DOHH2 (cell line): ENCODE data around the gene TMEM266.

ENCODE experiments used
- CTCF ChIP-seq: fragments of 200-600 bp; sonication (generic); IDR thresholded peaks from one replicate; pipeline ENCODE4 v1.5.1; 2014; ENCODE audit warnings: antibody characterized with exemption, mild to moderate bottlenecking, low read depth, low read length; ENCODE audit not compliant: poor library complexity, severe bottlenecking
- EZH2phosphoT487 ChIP-seq: fragments of 200-600 bp; sonication (generic); IDR thresholded peaks from 2 replicates; pipeline ENCODE4 v1.6.1; 2017; ENCODE audit warnings: borderline replicate concordance, mild to moderate bottlenecking, antibody characterized with exemption, low read length, moderate library complexity, mixed read lengths

GRCh38 chr15:76184650-76185035 lies 124.9 kb downstream of the TMEM266 start:
- TF ChIP-seq CTCF (no peak), EZH2phosphoT487 (no peak)
